Kidney (tissue), 14 donors: ENCODE measurements around the gene MAPT. TPM values are rescaled to one million over a fixed set of nuclear protein-coding genes. Genes with fewer than 3 reads are reported as not detected.

Source experiments
- DNase-seq, 5 donors: peaks; one replicate each; pipeline ENCODE4 v3.0.0-alpha.2; 2013 to 2020
- FAIRE-seq: peaks from 2 replicates; lab custom pipeline; 2012; peaks lifted over from hg19 to GRCh38; lab: Jason Lieb, UNC
- H3K27ac ChIP-seq, 2 donors: one replicate each; pipeline ENCODE4 v1.7.0; 2013; ENCODE audit warnings: low read depth in 2 of 2, low read length in 2 of 2, inconsistent platforms in 1 of 2
- H3K27me3 ChIP-seq: one replicate; pipeline ENCODE4 v1.7.1; 2013; ENCODE audit warnings: low read length, inconsistent platforms; ENCODE audit not compliant: control insufficient read depth, insufficient read depth
- H3K36me3 ChIP-seq, 3 donors: one replicate each; pipeline versions ENCODE4 v1.7.0 to v1.7.1; 2013; ENCODE audit warnings: low read length in 3 of 3, control low read depth in 1 of 3, inconsistent platforms in 1 of 3; ENCODE audit not compliant: insufficient read depth in 3 of 3, control insufficient read depth in 2 of 3
- H3K4me1 ChIP-seq, 3 donors: one replicate each; pipeline versions ENCODE4 v1.7.0 to v1.7.1; 2013; ENCODE audit warnings: low read length in 3 of 3, inconsistent platforms in 1 of 3, low read depth in 1 of 3; ENCODE audit not compliant: control insufficient read depth in 2 of 3, insufficient read depth in 2 of 3
- H3K4me3 ChIP-seq, 3 donors: one replicate each; pipeline versions ENCODE4 v1.7.0 to v1.8.1; 2013; ENCODE audit warnings: low read length in 3 of 3, control low read depth in 1 of 3, inconsistent platforms in 1 of 3
- H3K9ac ChIP-seq, 3 donors: one replicate each; pipeline versions ENCODE4 v1.7.0 to v1.7.1; 2013; ENCODE audit warnings: low read length in 3 of 3, control low read depth in 1 of 3, inconsistent platforms in 1 of 3
- H3K9me3 ChIP-seq, 3 donors: one replicate each; pipeline versions ENCODE4 v1.7.0 to v1.7.1; 2013; ENCODE audit warnings: low read length in 3 of 3, control low read depth in 1 of 3, inconsistent platforms in 1 of 3; ENCODE audit not compliant: control insufficient read depth in 2 of 3, insufficient read depth in 1 of 3
- CTCF ChIP-seq: IDR thresholded peaks from 3 replicates; pipeline ENCODE4 v1.5.1; 2012; ENCODE audit warnings: mild to moderate bottlenecking, moderate library complexity, borderline replicate concordance; ENCODE audit not compliant: insufficient read depth; ENCODE audit errors: extremely low read depth
- intact Hi-C: fragments of 100-400 bp; cut with DNase I; formaldehyde crosslinking; loops from one replicate; pipeline ENCODE4 v1.11.1; 2022
- polyA plus RNA-seq: library from polyadenylated mRNA; stranded (reverse); fragments of 350-450 nt; fragmentation: Illumina TruSeq; extraction: RNeasy Lipid Tissue Mini Kit (QIAGEN cat#74804); gene quantifications from one replicate; pipeline ENCODE4 v1.2.3, GENCODE V29; 2014; ENCODE audit warnings: low read depth, low replicate concordance; ENCODE audit not compliant: insufficient read depth
- total RNA-seq: library from RNA; stranded (reverse); fragmentation: NEBNext Ultra II Directional; extraction: Animal tissue kit (Norgen Biotek cat#: 25700); gene quantifications from one replicate; pipeline ENCODE4 v1.2.1, GENCODE V29; 2021
- donor health status: control.
- donor health status: control.
- donor health status: control.
- donor health status: control.
- donor health status: control.
- donor health status: DM: yes; HTN: yes; CAD: no.
- donor health status: Normal renal cell carcinoma (clear cell type).

Gene MAPT
- total and polyA plus RNA-seq, 2 donors from 2014 or later, result 2.9 to 15.4 TPM

DNA sequence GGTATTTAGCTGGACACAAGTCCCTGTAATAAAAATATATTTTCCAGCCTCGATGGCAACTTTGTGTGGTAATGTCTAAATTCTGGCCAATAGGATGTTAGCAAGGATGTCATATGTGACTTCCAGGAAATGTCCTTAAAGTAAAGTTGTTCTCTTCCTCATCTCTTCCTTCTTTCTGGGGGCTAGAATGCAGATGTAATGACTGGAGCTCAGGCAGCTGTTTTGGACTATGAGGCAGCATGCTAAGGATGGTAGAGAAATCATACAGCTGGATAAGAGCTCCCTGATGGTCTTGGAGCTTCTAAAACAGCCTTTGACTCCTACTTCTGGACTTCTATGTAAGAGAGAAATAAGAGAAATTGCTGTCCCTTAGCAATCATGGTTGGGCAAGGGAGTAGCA is 16.9 kb upstream of the MAPT start:
- H3K27me3 ChIP-seq, result no peaks in the 10 kb centered on the region
- no peak overlapping the region for H3K4me3 ChIP-seq
- intact Hi-C loops, result no loop called here
- no peak overlapping the region for H3K9ac ChIP-seq
- no peak for TF ChIP-seq CTCF
- H3K36me3 ChIP-seq, result no peaks in the 10 kb centered on the region
- H3K9me3 ChIP-seq, result no peaks in the 10 kb centered on the region
- H3K4me1 ChIP-seq, result no peaks in the 10 kb centered on the region
- FAIRE-seq (no peak), DNase-seq (no peak)
- H3K27ac ChIP-seq, result no peak overlapping the region

GRCh38 chr17:45883063-45883462 is 11.3 kb upstream of the MAPT start:
- H3K27ac ChIP-seq, result no peak overlapping the region
- intact Hi-C loops, result no loop called here
- H3K4me3 ChIP-seq, result no peak overlapping the region
- H3K9ac ChIP-seq, result no peak overlapping the region
- no peak for TF ChIP-seq CTCF
- peaks cover 0 to 2% (median 0%) of the 10 kb centered on the region in 3 donors for H3K9me3 ChIP-seq
- no peak for DNase-seq
- FAIRE-seq, result no peak
- no peaks in the 10 kb centered on the region for H3K36me3 ChIP-seq
- no peaks in the 10 kb centered on the region for H3K27me3 ChIP-seq
- no peaks in the 10 kb centered on the region for H3K4me1 ChIP-seq

DNA sequence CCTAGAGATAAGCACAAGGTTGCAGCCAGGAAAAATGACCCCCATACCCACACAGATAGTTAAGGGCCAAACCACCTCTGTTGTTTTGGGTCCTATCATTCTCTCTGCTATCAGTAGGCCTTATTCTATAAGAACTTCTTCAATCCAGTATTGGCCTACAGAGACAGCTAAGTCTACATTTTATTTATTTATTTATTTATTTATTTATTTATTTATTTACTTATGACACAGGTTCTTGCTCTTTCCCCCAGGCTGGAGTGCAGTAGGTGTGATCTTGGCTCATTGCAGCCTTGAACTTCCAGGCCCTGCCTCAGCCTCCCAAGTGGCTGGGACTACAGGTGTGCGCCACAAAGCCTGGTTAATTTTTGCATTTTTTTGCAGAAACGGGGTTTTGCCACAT is 7.5 kb upstream of the MAPT start:
- Histone ChIP-seq H3K4me3 (no peak overlapping the region), H3K27me3 (no peaks in the 10 kb centered on the region), H3K9me3 (peaks cover 0 to 2% (median 0%) of the 10 kb centered on the region in 3 donors), H3K27ac (no peak overlapping the region), H3K9ac (no peak overlapping the region), H3K36me3 (no peaks in the 10 kb centered on the region), H3K4me1 (no peaks in the 10 kb centered on the region)
- intact Hi-C loops, result no loop called here
- TF ChIP-seq CTCF, result no peak
- DNase-seq (no peak), FAIRE-seq (no peak)

- H3K4me1 ChIP-seq, result no peaks in the 10 kb centered on the region
- FAIRE-seq, result no peak
Measured at GRCh38 chr17:45888392-45888791, 6.0 kb upstream of the MAPT start.

More at GRCh38 chr17:45888392-45888791, 6.0 kb upstream of the MAPT start:
- DNase-seq, result no peak
- intact Hi-C loops, result no loop called here
- Histone ChIP-seq H3K9ac (no peak overlapping the region), H3K27ac (no peak overlapping the region), H3K27me3 (no peaks in the 10 kb centered on the region), H3K4me3 (no peak overlapping the region), H3K9me3 (peaks cover 0 to 2% (median 0%) of the 10 kb centered on the region in 3 donors), H3K36me3 (no peaks in the 10 kb centered on the region)
- TF ChIP-seq CTCF, result no peak
